HepG2 (cell line): ENCODE data around the gene C1GALT1. TPM values are rescaled to one million over a fixed set of nuclear protein-coding genes. Genes with fewer than 3 reads are reported as not detected.

Experiments used
- ATAD3A ChIP-seq: sonication (generic); formaldehyde crosslinking; IDR thresholded peaks from 2 replicates; pipeline ENCODE4 v1.4.0; 2020; ENCODE audit warnings: missing genetic modification reagents
- BHLHE40 ChIP-seq: IDR thresholded peaks from 2 replicates; pipeline ENCODE4 v1.6.1; 2011; ENCODE audit warnings: low read length, improper control_type of control experiment
- CEBPB ChIP-seq: IDR thresholded peaks from 2 replicates; pipeline ENCODE4 v1.6.1; 2011; ENCODE audit warnings: low read depth, low read length, improper control_type of control experiment, borderline replicate concordance
- GRHL1 ChIP-seq: sonication (generic); formaldehyde crosslinking; conservative IDR thresholded peaks from 2 replicates; pipeline ENCODE4 v1.8.0; 2022; ENCODE audit warnings: missing genetic modification reagents
- KDM5B ChIP-seq: sonication (generic); formaldehyde crosslinking; IDR thresholded peaks from 2 replicates; pipeline ENCODE4 v1.4.0; 2020; ENCODE audit warnings: missing genetic modification reagents, mild to moderate bottlenecking, borderline replicate concordance
- NCOR1 ChIP-seq: fragments of 200-600 bp; sonication (generic); IDR thresholded peaks from 2 replicates; pipeline ENCODE4 v1.7.0; 2017; ENCODE audit warnings: antibody characterized with exemption, low read length, borderline replicate concordance
- POLR2AphosphoS5 ChIP-seq: IDR thresholded peaks from 2 replicates; pipeline ENCODE4 v1.6.1; 2012; ENCODE audit warnings: low read depth, low read length
- RBFOX2 ChIP-seq: fragments of 200-400 bp; formaldehyde crosslinking; IDR thresholded peaks from 2 replicates; pipeline ENCODE4 v1.6.1; 2017; ENCODE audit warnings: low read depth, mild to moderate bottlenecking, low read length
- RFXANK ChIP-seq: IDR thresholded peaks from 2 replicates; pipeline ENCODE4 v1.6.1; 2016
- SAFB2 ChIP-seq: sonication (generic); formaldehyde crosslinking; IDR thresholded peaks from 2 replicates; pipeline ENCODE4 v1.5.1; 2020; ENCODE audit warnings: missing genetic modification reagents, low read depth, mild to moderate bottlenecking, borderline replicate concordance
- SPEN ChIP-seq: sonication (generic); formaldehyde crosslinking; IDR thresholded peaks from 2 replicates; pipeline ENCODE4 v1.5.1; 2020; ENCODE audit warnings: low read depth, mild to moderate bottlenecking, missing genetic modification reagents
- STAT5B ChIP-seq: sonication (generic); formaldehyde crosslinking; IDR thresholded peaks from 2 replicates; pipeline ENCODE4 v1.4.0; 2020; ENCODE audit warnings: missing genetic modification reagents
- TEF ChIP-seq: sonication (generic); formaldehyde crosslinking; IDR thresholded peaks from 2 replicates; pipeline ENCODE4 v1.5.0; 2020; ENCODE audit warnings: missing genetic modification reagents
- TRIM24 ChIP-seq: sonication (generic); formaldehyde crosslinking; IDR thresholded peaks from 2 replicates; pipeline ENCODE4 v1.8.0; 2022; ENCODE audit warnings: mild to moderate bottlenecking, missing genetic modification reagents
- ZBTB39 ChIP-seq: sonication (generic); formaldehyde crosslinking; IDR thresholded peaks from 2 replicates; pipeline ENCODE4 v1.5.0; 2020; ENCODE audit warnings: missing genetic modification reagents
- ZBTB43 ChIP-seq: sonication (generic); formaldehyde crosslinking; conservative IDR thresholded peaks from 2 replicates; pipeline ENCODE4 v1.4.0; 2020; ENCODE audit warnings: missing genetic modification reagents
- ZFX ChIP-seq: sonication (generic); formaldehyde crosslinking; IDR thresholded peaks from 2 replicates; pipeline ENCODE4 v1.4.0; 2020; ENCODE audit warnings: mild to moderate bottlenecking, low read depth, missing genetic modification reagents, moderate library complexity
- ZNF253 ChIP-seq: sonication (generic); formaldehyde crosslinking; IDR thresholded peaks from 2 replicates; pipeline ENCODE4 v1.8.0; 2022; ENCODE audit warnings: mild to moderate bottlenecking, missing genetic modification reagents, borderline replicate concordance
- ZNF3 ChIP-seq: IDR thresholded peaks from 2 replicates; pipeline ENCODE4 v1.7.0; 2017; ENCODE audit warnings: inconsistent platforms
- ZNF501 ChIP-seq: sonication (generic); formaldehyde crosslinking; IDR thresholded peaks from 2 replicates; pipeline ENCODE4 v1.5.1; 2020; ENCODE audit warnings: mild to moderate bottlenecking, moderate library complexity, missing genetic modification reagents
- ZNF614 ChIP-seq: IDR thresholded peaks from 2 replicates; pipeline ENCODE4 v1.6.1; 2018; ENCODE audit warnings: missing biosample characterization, missing genetic modification reagents, inconsistent platforms, borderline replicate concordance
- ZNF674 ChIP-seq: sonication (generic); formaldehyde crosslinking; IDR thresholded peaks from 2 replicates; pipeline ENCODE4 v1.5.0; 2020; ENCODE audit warnings: low read depth, mild to moderate bottlenecking, missing genetic modification reagents
- ZNF800 ChIP-seq: sonication (generic); formaldehyde crosslinking; IDR thresholded peaks from 2 replicates; pipeline ENCODE4 v1.4.0; 2020; ENCODE audit warnings: missing genetic modification reagents
- polyA plus RNA-seq, 8 experiments: library from polyadenylated mRNA; depleted of rRNA in 3 of 8; stranded (reverse) in 7 of 8; unstranded in 1 of 8; fragments of >200 nt; fragmentation: Illumina TruSeq in 4 of 8; extraction: Trizol in 4 of 8; gene quantifications; 2 replicates each; pipeline versions ENCODE4 v1.2.1 to v1.2.3, GENCODE V29; 2011 to 2016; ENCODE audit warnings: low read depth in 4 of 8, missing spikeins in 1 of 8, mixed read lengths in 1 of 8; ENCODE audit not compliant: insufficient read depth in 1 of 8
- total RNA-seq, 5 experiments: library from RNA; depleted of rRNA; stranded (reverse); fragments of >200 nt; fragmentation: Illumina TruSeq; extraction: Trizol; gene quantifications; 2 replicates each; pipeline ENCODE4 v1.2.3, GENCODE V29; 2016; ENCODE audit warnings: low read depth in 1 of 5

The C1GALT1 gene
- total and polyA plus RNA-seq, 2 of the 13 experiments (the other 11 are each of a cell fraction or from before 2014, with no cell fraction given) = 57.1 to 65.9 TPM

- no peak for TF ChIP-seq BHLHE40
- TF ChIP-seq ZNF501 (CRISPR knock-in tag) = 0 out of 2 replicates have a peak, but pooled peaks have one; percentile 9
- no peak for TF ChIP-seq ZNF253 (CRISPR knock-in tag)
- TF ChIP-seq KDM5B (CRISPR knock-in tag) = no peak
- no peak for TF ChIP-seq POLR2AphosphoS5
- 0 out of 2 replicates have a peak, but pooled peaks have one; percentile 37 for TF ChIP-seq ZNF614 (CRISPR knock-in tag)
- no peak for TF ChIP-seq GRHL1 (CRISPR knock-in tag)
- TF ChIP-seq RFXANK = no peak
- TF ChIP-seq CEBPB = peak; percentile 58; the same call in 1 of the 2 replicates
- TF ChIP-seq SAFB2 = no peak
- TF ChIP-seq NCOR1 = peak; percentile 44; the same call in 1 of the 2 replicates
- no peak for TF ChIP-seq ZBTB43 (CRISPR knock-in tag)
- no peak for TF ChIP-seq ATAD3A (CRISPR knock-in tag)
- TF ChIP-seq SPEN (CRISPR knock-in tag) = no peak
- TF ChIP-seq TEF (CRISPR knock-in tag) = no peak
- TF ChIP-seq STAT5B (CRISPR knock-in tag) = no peak
- TF ChIP-seq ZNF800 = no peak
- no peak for TF ChIP-seq ZNF3 (CRISPR knock-in tag)
- 0 out of 2 replicates have a peak, but pooled peaks have one; percentile 54 for TF ChIP-seq ZBTB39 (CRISPR knock-in tag)
- no peak for TF ChIP-seq ZNF674
- no peak; the same call in 1 of the 2 replicates for TF ChIP-seq RBFOX2
- TF ChIP-seq ZFX (CRISPR knock-in tag) = peak; percentile 68
- TF ChIP-seq TRIM24 = peak; percentile 33; the same call in 1 of the 2 replicates
These were observed 33.4 kb upstream of the C1GALT1 start (continued) for GRCh38 chr7:7148798-7149481.
